Subcutaneous adipose tissue (tissue), 4 donors: ENCODE measurements around the gene OR12D3. TPM values are rescaled to one million over a fixed set of nuclear protein-coding genes. Genes with fewer than 3 reads are reported as not detected.

ENCODE experiments used
- CTCF ChIP-seq: fragments of 450-650 bp; IDR thresholded peaks from one replicate; pipeline ENCODE4 v1.5.1; 2016; ENCODE audit warnings: low read depth, mild to moderate bottlenecking, control low read depth, antibody characterized with exemption, moderate library complexity
- total RNA-seq, 4 donors: library from RNA; depleted of rRNA; stranded (reverse); fragments of >200 nt; gene quantifications; one replicate each; pipeline ENCODE4 v1.1.0, GENCODE V29; 2016

OR12D3 gene
- total RNA-seq, 4 donors from 2014 or later, result not detected

DNA sequence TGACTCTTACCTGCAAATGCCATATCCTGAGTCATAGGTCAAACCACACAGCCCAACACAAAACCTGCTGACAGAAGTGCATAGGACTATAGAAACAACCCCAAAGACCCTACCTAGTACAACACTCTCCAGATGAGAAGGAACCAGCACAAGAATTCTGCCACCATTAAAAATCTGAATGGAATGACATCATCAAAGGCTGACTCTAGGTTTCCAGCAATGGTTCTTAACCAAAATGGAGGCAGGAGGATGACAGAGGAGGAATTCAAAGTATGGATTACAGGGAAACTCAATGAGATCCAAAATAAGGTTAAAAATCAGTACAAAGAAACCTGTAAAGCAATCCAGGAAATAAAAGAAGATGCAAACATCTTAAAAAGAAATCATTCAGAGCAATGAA is 42.4 kb downstream of the OR12D3 start:
- TF ChIP-seq CTCF, result no peak

GRCh38 chr6:29325777-29326176 is 49.3 kb downstream of the OR12D3 start:
- TF ChIP-seq CTCF, result no peak

Other genes with a start within 250 kb of the OR12D3 start
- not detected for gene OR2J2, start 204.4 kb downstream of the OR12D3 start, total RNA-seq
- gene OR14J1, start 73.6 kb downstream of the OR12D3 start, total RNA-seq, result not detected
- not detected for gene OR5V1, start 6.4 kb downstream of the OR12D3 start, total RNA-seq
- not detected for gene OR12D2, start 20.3 kb upstream of the OR12D3 start, total RNA-seq
- not detected for gene OR12D1, start 39.6 kb upstream of the OR12D3 start, total RNA-seq
- gene OR10C1, start 64.0 kb upstream of the OR12D3 start, total RNA-seq, result not detected
- not detected for gene OR11A1, start 81.8 kb upstream of the OR12D3 start, total RNA-seq
- not detected for gene OR2H1, start 81.9 kb upstream of the OR12D3 start, total RNA-seq
- not detected for gene MAS1L, start 112.7 kb upstream of the OR12D3 start, total RNA-seq
- gene UBD, start 184.4 kb upstream of the OR12D3 start, total RNA-seq, result 10 to 100 TPM in 1 of 4 donors, not detected in 3; 11.5 TPM
- gene OR2H2, start 209.8 kb upstream of the OR12D3 start, total RNA-seq, result not detected